Lung (tissue), 12 donors: ENCODE measurements around the gene STRIP1. TPM values are rescaled to one million over a fixed set of nuclear protein-coding genes. Genes with fewer than 3 reads are reported as not detected.

Experiments
- ATAC-seq: fragments of 200-7000 bp; cut with Tn5 transposase; one replicate; pipeline ENCODE4 v1.9.1; 2020; ENCODE audit warnings: moderate number of reproducible peaks; ENCODE audit not compliant: insufficient read depth, low FRiP score
- DNase-seq, 3 donors: peaks; one replicate each; pipeline ENCODE4 v3.0.0-alpha.2; 2013 to 2017
- H3K27ac ChIP-seq, 2 donors: one replicate each; pipeline ENCODE4 v1.5.1; 2013; ENCODE audit warnings: mild to moderate bottlenecking in 2 of 2, moderate library complexity in 2 of 2, control low read depth in 1 of 2, inconsistent platforms in 1 of 2, low read depth in 1 of 2, low read length in 1 of 2
- H3K27me3 ChIP-seq, 3 donors: one replicate each; pipeline ENCODE4 v1.5.1; 2013; ENCODE audit warnings: low read length in 2 of 3; ENCODE audit not compliant: control insufficient read depth in 3 of 3, insufficient read depth in 3 of 3
- H3K36me3 ChIP-seq, 4 donors: one replicate each; pipeline ENCODE4 v1.5.1; 2013; ENCODE audit warnings: low read length in 4 of 4, mild to moderate bottlenecking in 1 of 4, moderate library complexity in 1 of 4; ENCODE audit not compliant: control insufficient read depth in 4 of 4, insufficient read depth in 4 of 4
- H3K4me1 ChIP-seq, 5 donors: one replicate each; pipeline ENCODE4 v1.5.1; 2013; ENCODE audit warnings: low read length in 5 of 5, mild to moderate bottlenecking in 2 of 5, moderate library complexity in 1 of 5; ENCODE audit not compliant: control insufficient read depth in 5 of 5, insufficient read depth in 5 of 5
- H3K4me3 ChIP-seq: one replicate; pipeline ENCODE4 v1.5.1; 2013; ENCODE audit warnings: mild to moderate bottlenecking, control low read depth, moderate library complexity
- H3K9ac ChIP-seq, 2 donors: one replicate each; pipeline ENCODE4 v1.5.1; 2013; ENCODE audit warnings: low read length in 2 of 2, control low read depth in 1 of 2; ENCODE audit not compliant: insufficient read depth in 1 of 2
- H3K9me3 ChIP-seq, 4 donors: one replicate each; pipeline ENCODE4 v1.5.1; 2013; ENCODE audit warnings: low read length in 3 of 4, mild to moderate bottlenecking in 1 of 4, moderate library complexity in 1 of 4; ENCODE audit not compliant: control insufficient read depth in 4 of 4, insufficient read depth in 3 of 4
- WGBS, 2 donors: extraction: QIAGEN DNeasy Blood & Tissue Kit; methylation state at CpG; one replicate each; pipeline ENCODE4 v1.1.7; 2013; 5-methylcytosine and 5-hydroxymethylcytosine counted together
- polyA plus RNA-seq, 2 donors: library from polyadenylated mRNA; stranded (reverse); fragments of 200-250 nt; gene quantifications; one replicate each; pipeline ENCODE4 v1.2.1, GENCODE V29; 2013
- total RNA-seq, 2 donors: library from RNA; depleted of rRNA in 1 of 2; stranded (reverse); fragments of >200 nt in 1 of 2; gene quantifications; one replicate each; pipeline ENCODE4 v1.2.1, GENCODE V29; 2014 to 2021
- TF ChIP-seq, protein P1 (sequence below): IDR thresholded peaks from 2 replicates; pipeline ENCODE4 v1.5.1; 2012; ENCODE audit warnings: mild to moderate bottlenecking; ENCODE audit errors: control extremely low read depth, extremely low read depth
- donor health status: control.
- donor health status: control.
- donor health status: Bipolar disorder and iron deficiency.
- donor health status: healthy.
- donor health status: DM: yes; HTN: yes; CAD: no.

Gene STRIP1
- total and polyA plus RNA-seq, 4 donors = 11.7 to 68.2 (median 28.5) TPM

DNA sequence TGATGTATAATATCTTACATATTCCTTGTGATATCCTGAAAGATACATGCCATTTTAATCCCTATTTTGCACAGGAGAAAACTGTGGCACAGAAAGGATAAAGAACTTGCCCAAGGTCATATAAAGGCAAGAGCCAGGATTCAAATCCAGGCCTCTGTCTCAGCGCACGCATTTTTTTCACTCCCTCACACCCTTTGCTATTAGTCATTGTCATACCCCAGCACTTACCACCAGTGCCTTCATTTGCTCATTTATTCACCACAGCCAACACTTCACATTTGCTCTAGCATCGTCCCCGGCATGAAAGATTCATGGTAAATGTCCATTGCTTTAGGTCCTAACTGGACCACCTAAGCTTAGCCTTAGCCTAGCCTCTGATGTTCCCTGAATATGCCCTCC is 21.9 kb downstream of the STRIP1 start:
- WGBS, 2 donors = 90 to 91% methylated on average over 4 of the region's 4 CpGs
- Histone ChIP-seq H3K4me1 (peaks cover 0 to 3% (median 0%) of the 10 kb centered on the region in 5 donors), H3K27ac (no peak overlapping the region), H3K4me3 (no peak overlapping the region), H3K9ac (no peak overlapping the region), H3K9me3 (peaks cover 0 to 4% (median 0%) of the 10 kb centered on the region in 4 donors), H3K27me3 (no peaks in the 10 kb centered on the region), H3K36me3 (peaks cover 32 to 70% (median 33%) of the 10 kb centered on the region in 4 donors)
- ATAC-seq (no peak), DNase-seq (no peak)
- TF ChIP-seq, protein P1, sequence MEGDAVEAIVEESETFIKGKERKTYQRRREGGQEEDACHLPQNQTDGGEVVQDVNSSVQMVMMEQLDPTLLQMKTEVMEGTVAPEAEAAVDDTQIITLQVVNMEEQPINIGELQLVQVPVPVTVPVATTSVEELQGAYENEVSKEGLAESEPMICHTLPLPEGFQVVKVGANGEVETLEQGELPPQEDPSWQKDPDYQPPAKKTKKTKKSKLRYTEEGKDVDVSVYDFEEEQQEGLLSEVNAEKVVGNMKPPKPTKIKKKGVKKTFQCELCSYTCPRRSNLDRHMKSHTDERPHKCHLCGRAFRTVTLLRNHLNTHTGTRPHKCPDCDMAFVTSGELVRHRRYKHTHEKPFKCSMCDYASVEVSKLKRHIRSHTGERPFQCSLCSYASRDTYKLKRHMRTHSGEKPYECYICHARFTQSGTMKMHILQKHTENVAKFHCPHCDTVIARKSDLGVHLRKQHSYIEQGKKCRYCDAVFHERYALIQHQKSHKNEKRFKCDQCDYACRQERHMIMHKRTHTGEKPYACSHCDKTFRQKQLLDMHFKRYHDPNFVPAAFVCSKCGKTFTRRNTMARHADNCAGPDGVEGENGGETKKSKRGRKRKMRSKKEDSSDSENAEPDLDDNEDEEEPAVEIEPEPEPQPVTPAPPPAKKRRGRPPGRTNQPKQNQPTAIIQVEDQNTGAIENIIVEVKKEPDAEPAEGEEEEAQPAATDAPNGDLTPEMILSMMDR = no peak

DNA sequence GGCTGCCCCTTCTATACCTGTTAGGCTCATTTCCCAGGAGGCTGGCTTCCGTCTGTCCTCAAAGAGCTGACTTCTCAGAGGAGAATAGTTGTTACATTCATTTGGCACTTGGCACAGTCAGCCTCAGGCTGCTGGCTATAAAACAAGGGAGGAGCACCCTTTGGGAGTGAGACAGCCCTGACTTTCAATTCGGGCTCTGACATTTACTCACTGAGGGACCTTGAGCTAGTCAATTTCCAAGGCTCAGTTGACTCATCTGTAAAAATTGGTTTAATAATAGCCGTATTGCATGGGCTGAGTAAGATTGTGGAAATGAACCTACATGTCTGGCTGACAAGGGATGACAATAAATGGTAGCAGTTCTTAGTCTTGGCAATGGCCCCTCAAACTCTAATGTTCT is 22.4 kb downstream of the STRIP1 start:
- DNase-seq (no peak), ATAC-seq (no peak)
- no peak overlapping the region for H3K4me3 ChIP-seq
- H3K9me3 ChIP-seq = peaks cover 0 to 2% (median 0%) of the 10 kb centered on the region in 4 donors
- TF ChIP-seq, protein P1 = no peak
- H3K9ac ChIP-seq = no peak overlapping the region
- peaks cover 30 to 70% (median 33%) of the 10 kb centered on the region in 4 donors for H3K36me3 ChIP-seq
- no peak overlapping the region for H3K27ac ChIP-seq
- H3K27me3 ChIP-seq = no peaks in the 10 kb centered on the region
- 83 to 94% methylated on average over 3 of the region's 3 CpGs for WGBS, 2 donors
- H3K4me1 ChIP-seq = peaks cover 0 to 3% (median 0%) of the 10 kb centered on the region in 5 donors

DNA sequence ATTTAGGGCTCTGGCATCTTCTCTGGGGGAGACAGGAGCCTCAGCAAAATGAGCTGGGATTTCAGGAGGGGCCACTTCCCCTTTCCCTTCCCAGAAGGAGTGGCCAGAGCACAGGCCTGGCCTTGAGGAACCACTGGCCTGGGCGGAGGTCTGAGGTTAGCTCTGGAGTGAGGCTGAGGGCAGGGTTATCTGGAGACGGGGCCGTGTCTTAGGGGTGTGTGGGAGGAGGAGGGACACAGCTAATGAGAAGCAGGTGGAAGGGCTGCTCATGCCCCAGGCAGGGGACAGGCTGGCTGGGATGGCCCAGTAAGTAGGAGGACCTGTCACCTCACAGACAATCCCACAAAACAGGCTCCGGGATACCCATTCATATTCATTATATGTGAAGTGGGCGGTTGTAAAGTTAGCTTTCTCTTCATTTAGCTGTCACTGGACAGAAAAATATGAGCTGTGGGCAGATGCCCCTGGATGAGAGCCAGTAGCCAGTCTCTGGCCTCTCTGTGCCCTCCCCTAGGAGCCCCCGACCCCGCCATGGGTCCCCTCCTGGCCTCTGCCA is 23.6 kb downstream of the STRIP1 start:
- no peak for DNase-seq
- Histone ChIP-seq H3K4me3 (no peak overlapping the region), H3K9me3 (peaks cover 0 to 2% (median 0%) of the 10 kb centered on the region in 4 donors), H3K4me1 (peaks cover 0 to 3% (median 0%) of the 10 kb centered on the region in 5 donors), H3K9ac (no peak overlapping the region), H3K27ac (no peak overlapping the region), H3K27me3 (no peaks in the 10 kb centered on the region), H3K36me3 (peaks cover 27 to 58% (median 32%) of the 10 kb centered on the region in 4 donors)
- no peak for ATAC-seq
- TF ChIP-seq, protein P1 = no peak
- WGBS, 2 donors = 67 to 76% methylated on average over 7 of the region's 7 CpGs

DNA sequence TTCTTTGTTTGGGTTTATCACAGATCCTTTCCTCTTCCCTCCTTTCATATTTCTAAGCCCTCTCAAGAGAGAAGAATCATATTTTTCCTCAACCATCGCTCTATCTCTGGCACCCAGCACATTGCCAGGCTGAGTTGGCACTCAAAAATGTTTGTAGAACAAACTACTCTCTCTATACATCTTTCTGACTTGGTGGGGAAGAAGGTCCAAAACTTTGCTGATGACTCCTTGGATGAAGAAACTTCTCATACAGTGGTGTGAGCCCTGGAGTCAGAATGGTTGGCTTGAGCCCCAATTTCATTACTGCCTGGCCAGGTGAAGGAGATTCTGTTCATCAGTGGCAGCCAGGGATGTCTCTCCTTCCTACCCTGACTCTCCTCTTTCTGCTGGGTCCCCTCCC is 24.2 kb downstream of the STRIP1 start:
- DNase-seq (no peak), ATAC-seq (no peak)
- no peak overlapping the region for H3K9ac ChIP-seq
- no peak overlapping the region for H3K27ac ChIP-seq
- no peak overlapping the region for H3K4me3 ChIP-seq
- peaks cover 0 to 2% (median 0%) of the 10 kb centered on the region in 4 donors for H3K9me3 ChIP-seq
- H3K36me3 ChIP-seq = peaks cover 24 to 52% (median 27%) of the 10 kb centered on the region in 4 donors
- TF ChIP-seq, protein P1 = no peak
- H3K27me3 ChIP-seq = no peaks in the 10 kb centered on the region
- WGBS, 2 donors = 85 to 96% methylated on average over 1 of the region's 1 CpG
- H3K4me1 ChIP-seq = peaks cover 0 to 3% (median 0%) of the 10 kb centered on the region in 5 donors
